ENCODE measurements around the gene TRMU.

TRMU gene

DNA sequence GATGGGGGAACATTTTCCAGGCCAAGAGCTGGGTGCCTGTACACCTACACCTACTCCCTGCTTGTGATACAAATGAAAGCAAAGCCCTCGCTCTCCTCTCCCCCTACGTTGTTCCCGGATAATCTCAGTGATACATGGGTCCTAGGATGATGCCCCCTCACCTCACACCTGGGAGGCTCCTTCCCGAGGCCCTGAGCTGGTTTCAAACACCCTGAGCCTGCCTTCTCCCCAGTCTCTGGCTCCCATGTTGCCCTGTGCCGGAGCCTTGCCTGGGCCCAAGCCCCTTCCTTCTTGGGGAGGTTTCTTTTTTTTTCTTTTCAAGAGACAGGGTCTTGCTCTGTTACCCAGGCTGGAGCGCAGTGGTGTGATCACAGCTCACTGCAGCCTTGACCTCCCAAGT lies 23.3 kb downstream of the TRMU start:
- TF ChIP-seq, protein P1, sequence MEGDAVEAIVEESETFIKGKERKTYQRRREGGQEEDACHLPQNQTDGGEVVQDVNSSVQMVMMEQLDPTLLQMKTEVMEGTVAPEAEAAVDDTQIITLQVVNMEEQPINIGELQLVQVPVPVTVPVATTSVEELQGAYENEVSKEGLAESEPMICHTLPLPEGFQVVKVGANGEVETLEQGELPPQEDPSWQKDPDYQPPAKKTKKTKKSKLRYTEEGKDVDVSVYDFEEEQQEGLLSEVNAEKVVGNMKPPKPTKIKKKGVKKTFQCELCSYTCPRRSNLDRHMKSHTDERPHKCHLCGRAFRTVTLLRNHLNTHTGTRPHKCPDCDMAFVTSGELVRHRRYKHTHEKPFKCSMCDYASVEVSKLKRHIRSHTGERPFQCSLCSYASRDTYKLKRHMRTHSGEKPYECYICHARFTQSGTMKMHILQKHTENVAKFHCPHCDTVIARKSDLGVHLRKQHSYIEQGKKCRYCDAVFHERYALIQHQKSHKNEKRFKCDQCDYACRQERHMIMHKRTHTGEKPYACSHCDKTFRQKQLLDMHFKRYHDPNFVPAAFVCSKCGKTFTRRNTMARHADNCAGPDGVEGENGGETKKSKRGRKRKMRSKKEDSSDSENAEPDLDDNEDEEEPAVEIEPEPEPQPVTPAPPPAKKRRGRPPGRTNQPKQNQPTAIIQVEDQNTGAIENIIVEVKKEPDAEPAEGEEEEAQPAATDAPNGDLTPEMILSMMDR (IDR thresholded peaks at IDR 0.05; ENCODE audit: extremely low read depth, missing control alignments): no peak
- DNase-seq (ENCODE audit: low spot score): no peak

DNA sequence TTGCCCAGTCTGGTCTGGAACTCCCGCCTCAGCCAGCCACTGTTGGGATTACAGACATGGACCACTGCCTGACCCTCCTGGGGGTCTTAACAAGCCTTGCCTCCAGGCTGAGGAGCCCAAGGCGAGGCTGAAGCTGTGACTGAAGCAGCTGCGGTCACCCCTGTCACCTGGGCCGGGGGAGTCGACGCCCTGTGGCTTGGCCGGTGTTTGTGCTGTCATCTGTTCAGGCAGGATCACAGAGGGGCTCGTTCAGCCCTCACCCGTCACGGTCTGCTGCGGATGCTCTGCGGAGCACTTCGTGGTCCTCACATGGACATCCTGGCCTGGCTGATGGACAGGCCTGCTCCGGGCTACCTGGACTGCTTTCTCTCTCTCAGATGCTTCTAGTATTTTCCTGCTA lies 23.8 kb downstream of the TRMU start:
- TF ChIP-seq, protein P1 (IDR thresholded peaks at IDR 0.05; ENCODE audit: extremely low read depth, missing control alignments): no peak
- DNase-seq (ENCODE audit: low spot score): no peak

DNA sequence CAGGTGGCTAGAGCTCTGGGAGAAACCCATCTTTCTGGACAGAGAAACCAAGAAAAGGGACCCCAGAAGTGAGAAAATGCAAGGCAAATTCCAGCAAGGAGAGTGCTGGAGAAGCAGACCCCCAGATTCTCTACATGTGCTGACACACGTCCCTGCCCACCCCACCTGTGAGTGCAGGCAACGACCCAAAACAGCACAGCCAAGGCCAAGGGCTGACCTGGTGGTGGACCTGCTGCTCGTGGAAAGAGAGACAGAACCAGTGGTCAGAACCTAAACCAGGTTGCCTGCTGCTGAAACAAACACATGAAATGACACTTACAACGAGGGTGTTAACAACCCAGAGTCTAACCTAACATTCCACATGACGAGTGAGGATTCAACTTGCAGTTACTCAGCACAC lies 24.6 kb downstream of the TRMU start:
- no peak for DNase-seq (ENCODE audit: low spot score)
- TF ChIP-seq, protein P1 (IDR thresholded peaks at IDR 0.05; ENCODE audit: extremely low read depth, missing control alignments): no peak

DNA sequence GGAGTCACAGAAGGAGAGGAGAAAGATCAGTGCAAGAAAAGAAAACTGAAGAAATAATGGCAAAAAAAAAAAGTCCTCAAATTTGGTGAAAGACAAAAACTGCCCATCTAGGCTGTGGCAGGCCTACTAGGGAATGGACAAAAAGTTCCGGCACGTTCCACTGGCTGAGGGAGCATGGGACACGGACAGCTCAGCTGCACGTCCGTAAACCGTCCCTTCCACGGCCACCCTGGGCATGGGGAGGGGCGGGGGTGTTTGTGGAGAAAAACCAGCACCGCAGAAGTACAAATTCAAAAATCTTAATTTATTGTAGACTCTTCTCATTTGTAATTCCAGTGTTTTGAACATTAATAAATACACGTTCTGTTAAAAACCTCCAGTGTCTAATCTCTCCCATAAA lies 25.4 kb downstream of the TRMU start:
- no peak for DNase-seq (ENCODE audit: low spot score)
- TF ChIP-seq, protein P1 (IDR thresholded peaks at IDR 0.05; ENCODE audit: extremely low read depth, missing control alignments): no peak

DNA sequence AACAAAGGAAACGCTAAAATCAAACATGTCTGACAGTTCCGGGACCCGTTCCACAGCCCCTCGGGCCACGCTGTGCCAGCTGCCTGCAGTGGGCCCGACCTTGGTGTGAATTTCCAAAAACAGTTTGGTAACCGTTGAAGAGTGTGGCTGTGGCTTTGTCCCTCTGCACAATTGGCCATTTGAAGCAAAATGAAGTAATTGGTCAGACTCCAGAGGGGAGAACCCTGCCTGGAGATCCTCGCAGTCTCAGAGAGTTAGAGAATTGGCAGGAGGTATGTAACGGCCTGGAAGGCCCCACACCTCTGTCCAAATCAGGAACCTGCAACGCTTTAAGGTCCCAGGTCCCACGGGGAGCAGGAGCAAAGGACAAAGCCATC lies 26.3 kb downstream of the TRMU start:
- TF ChIP-seq, protein P1 (IDR thresholded peaks at IDR 0.05; ENCODE audit: extremely low read depth, missing control alignments): no peak
- no peak for DNase-seq (ENCODE audit: low spot score)

DNA sequence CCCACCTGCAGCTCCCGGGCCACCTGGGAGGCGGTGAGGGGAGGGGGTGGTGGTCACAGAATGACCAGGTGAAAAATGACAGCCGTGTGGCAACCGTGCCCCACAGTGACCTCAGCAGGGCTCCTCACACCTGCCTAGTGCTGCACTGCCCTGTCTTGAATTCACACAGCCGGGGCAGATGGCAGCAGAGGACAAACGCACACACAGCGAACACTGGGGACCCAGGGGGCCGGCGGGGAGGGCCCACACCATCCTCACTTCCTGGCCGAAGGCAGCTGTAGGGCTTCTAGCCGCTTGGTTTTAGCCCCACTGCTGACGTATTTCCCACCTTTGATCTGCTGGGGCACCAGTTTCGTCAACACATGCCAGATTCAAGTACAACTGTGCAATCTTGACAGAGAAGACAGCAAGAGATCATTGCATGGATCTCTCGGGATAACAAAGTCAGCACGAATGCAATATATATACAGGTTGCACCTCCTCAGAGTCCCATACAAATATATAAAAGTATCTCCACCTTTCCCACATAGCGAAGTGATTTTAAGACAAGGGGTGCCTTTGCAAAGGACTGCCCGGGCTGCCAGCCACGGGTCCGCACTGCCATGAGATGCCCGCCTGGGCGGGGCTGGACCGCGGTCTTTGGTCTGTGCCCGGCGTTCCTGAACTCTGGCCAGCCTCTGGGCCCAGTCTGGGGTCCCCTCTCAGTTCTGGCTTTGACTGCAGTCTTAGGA lies 26.9 kb downstream of the TRMU start:
- DNase-seq (ENCODE audit: low spot score): no peak
- TF ChIP-seq, protein P1 (IDR thresholded peaks at IDR 0.05; ENCODE audit: extremely low read depth, missing control alignments): no peak

DNA sequence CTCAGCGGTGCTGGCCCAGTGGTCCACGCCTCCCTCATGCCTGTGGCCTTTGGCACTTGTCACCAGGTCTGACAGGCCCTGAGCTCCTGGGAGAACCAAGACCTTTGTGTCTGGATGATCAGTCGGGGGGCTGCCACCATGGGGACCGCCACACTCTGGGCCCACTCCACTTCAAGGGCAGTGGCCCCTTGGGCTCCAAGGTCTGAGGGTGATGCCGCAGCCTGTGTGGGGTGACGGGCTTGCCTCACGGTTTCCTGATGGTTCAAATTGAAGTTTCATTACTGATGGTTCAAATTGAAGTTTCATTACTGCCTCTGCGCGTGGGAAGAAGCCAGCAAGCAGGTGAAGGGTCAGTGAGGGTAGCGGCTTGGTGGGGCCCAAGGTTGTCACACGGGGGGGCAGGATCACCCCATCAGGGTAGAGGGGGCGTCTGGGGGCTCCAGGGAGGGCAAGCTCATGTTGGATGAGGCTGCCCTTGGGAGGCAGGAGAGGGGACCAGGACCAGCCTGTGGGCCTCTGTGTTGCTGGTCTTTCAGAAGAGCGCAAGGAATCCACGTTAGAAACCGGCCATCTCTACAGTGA lies 27.5 kb downstream of the TRMU start:
- DNase-seq (ENCODE audit: low spot score): no peak
- TF ChIP-seq, protein P1 (IDR thresholded peaks at IDR 0.05; ENCODE audit: extremely low read depth, missing control alignments): no peak

Data from GM20000 (cell line).